Hematopoietic multipotent progenitor cell treated with erythropoietin and hydrocortisone succinate and interleukin-3 and kit ligand, for 6 days (in vitro differentiated cells): Measurements from ENCODE around the gene CRB2.

ENCODE experiments used
- DNase-seq: peaks from one replicate; pipeline ENCODE4 v3.0.0-alpha.2; 2015

Gene CRB2

DNA sequence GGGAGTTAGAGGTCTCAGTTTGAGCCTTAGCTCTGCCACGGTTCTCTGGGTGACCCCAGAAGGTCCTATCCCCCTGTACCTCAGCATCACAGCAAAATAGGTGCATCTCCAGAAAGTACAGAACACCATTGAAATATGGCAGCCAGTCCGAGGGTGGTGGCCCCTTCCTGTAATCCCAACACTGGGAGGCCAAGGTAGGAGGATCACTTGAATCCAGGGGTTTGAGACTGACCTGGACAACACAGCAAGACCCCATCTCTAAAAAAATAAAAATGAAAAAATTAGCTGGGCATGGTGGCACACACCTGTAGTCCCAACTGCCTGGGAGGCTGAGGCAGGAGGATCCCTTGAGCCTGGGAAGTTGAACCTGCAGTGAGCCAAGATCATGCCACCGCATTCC, 7.0 kb upstream of the CRB2 start:
- no peak for DNase-seq

DNA sequence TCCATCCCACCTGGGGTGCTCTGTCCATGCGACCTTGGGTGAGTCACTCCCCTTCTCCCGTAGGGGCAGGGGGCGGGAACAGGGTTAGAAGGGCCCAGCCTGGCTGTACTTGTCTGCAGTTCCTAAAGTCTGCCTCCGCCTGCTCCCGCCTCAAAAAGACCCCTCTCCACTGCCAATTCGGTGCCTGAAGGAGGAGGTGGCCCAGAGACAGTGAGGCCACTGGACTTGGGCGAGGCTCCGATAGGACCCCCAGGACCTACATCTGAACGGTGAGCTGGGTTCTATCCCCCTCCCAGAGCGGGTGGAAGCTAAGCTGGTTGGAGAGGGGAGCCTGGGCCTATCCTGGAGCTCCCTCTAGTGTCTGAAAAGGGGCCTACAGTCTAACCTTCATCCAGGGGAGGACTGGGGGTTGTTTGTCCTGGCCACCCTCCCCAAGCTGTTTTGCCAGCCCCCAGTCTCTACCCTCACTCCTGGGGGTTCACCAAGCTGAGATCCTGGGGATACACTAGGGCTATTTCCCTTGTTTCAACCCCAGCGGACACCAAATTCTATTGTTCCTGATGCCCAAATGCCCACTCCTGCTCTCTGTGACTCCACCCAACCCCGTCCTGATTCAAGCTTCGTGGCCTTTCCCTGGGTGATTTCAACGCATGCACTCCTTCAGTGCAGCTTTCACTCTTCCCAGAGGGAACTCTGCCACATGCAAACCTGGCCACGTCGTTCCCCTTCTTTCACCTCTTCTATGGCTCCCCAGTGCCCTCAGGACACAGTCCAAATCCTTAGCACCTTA, 6.1 kb upstream of the CRB2 start:
- DNase-seq, result peak; percentile 85

DNA sequence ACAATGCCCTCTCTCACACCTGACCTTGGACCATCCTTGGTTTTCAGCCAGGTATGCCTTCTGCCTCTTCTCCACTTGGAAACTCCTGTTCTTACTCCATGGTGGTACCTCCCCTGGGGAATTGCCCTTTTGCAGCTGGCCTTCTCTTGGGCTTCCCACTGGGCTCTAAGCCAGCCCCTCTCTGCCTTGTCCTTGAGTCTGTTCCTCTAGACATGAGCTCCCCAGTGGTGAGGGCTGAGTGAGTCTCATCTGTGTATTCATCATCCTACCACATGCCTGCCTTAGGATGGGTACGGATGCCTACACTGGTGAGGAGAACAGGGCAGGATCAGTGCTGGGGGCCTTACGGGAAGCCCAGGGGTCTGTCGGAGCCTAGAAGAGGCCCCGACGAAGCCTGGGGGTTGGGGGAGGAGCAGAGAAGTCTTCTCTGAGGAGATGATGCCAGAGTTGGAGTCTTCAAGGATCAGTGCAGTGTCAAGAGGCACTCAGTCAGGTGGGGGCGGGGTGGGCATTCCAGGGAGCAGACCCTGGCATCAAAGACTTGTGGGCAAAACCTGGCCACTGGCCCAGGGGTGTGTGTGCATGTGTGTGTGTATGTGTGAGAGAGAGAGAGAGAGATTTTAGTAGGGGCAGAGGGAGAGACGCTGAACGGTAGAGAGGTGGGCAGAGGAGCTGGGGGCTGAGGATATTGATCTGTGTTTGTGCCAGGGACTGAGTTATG, 5.2 kb upstream of the CRB2 start:
- no peak for DNase-seq

DNA sequence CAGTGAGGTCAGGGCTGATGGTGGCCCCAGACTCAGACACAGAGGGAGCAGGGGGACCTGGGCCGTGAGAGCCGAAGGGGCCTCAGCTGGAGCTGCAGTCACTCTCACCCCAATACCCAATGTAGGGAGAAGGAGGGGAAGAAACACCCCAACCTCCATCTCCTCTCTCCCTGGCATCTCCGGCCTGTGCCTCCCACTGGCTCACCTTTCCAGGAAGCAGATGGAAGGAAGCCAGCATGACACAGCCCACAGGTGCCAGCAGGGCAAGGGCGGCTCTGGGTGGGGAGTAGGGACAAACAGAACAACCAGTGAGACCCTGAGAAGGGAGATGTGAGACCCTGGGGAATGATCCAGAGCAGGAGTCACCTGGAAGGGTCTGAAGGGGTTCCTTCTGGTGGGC, 3.0 kb upstream of the CRB2 start:
- DNase-seq, result no peak

DNA sequence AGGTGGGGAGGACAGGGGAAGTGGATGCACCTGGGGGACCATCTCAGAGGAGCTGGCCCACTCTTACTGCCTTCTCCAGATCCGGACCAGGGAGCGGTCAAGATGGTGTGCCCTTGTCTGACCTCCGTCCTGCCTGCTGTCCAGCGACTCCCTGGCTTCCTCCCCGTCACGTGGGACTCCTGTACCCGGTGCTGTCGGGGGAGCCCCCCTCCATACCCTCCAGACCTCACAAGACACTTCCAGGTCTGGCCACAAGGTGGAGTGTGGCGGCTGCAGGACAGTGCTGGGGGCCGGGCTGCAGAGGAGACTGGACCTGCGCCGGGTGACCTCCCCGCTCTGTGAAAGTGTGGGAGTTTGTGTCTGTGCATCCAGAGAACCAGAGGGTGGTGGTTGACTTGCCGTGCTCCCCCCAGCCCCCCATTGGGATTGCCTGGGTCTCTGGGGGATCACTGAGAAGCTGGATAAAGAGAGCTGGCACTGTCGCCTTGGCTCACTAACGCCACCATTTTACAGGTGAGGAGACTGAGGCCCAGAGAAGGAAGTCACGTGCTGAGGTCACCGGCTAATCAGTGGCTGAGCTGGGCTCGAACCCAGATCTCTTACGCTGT, 1.9 kb upstream of the CRB2 start:
- peak; percentile 80 for DNase-seq

DNA sequence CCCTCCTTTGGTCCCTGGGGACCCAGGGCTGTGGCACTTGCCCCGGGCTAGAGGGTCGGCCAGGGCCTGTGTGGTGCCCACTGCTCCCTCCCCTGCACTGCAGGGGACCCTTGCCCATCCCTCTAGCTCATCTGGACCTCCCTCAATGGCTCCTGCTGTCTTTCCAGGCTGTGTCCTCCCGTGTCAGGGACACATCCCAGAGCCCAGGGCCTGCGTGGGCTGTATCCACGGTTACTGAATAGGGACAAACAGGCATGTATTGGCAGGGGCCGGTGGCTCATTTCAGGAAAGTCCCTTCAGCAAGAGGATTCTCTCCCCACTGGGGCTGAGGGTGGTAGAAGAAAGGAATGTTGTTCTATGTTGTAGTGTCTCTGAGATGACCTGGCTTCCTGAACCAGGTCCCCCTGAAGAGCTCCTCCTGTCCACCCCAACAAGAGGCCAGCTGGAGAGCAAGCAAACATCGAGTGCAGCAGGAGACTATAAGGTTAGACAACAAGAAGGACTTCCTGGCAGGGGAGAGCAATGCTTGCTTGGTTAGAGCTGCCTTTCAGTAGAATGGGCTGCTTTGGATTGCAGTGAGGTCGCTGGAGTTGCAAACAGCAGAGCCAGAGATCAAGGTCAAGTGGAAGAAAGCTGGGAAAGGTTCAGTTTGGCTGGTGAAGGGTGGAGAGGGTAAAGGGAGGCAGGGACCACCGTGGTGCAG, 1.0 kb upstream of the CRB2 start:
- DNase-seq, result no peak

DNA sequence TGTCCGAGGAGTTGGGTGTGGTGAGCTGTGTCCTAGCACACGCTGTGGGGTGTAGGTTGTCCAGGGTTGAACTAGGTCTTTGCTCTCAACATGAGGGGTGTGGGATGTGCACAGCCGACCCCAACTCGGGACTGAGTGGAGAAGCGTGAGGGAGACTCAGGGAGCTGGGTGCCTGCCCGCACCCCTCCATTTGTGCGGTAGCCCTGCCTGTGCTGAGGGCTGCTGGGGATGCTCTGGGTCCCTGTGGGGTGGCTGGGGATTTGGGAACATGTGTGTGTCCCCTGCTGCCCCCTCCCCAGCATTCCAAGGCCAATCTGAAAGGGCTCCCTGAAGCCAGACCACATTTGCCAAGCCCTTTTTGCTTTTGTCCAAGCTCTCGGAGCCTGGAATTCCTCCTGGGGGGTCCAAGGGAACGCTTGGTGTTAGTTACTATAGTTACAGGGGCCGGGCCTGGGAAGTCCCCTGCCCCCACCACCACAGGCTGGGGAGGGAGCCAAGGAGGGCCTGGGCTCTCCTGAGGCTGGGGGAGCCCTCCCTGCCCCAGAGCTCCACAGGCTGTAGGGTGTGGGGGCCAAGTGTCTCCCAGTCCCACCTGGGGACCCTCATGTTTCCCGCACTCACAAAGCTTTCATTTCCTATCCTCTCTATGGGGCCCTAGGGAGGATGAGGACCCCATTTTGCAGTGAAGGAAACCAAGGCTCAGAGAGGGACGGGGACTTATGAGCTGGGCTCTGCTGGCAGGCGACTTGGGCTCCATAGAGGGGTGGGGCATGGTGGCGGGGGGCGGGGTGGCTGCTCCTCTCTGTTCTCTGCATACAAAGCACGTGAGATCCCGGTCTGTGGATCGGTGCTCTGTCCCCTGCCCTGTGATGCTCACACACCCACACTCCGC, 1.1 kb downstream of the CRB2 start:
- no peak for DNase-seq

DNA sequence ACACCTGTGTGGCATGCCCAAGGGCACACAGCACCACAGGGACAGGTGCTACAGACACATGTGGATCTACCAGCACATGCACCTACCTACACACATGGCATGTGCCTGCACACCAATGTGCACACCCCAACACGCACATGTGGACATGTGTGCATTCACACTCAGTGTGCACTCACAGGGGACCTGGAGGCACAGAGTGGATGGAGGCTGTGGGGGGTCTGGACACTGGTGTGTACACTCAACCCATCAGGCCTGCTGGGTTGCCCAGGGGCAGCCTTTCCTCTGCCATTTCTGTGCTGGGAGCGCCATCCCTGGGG, 1.7 kb downstream of the CRB2 start:
- no peak for DNase-seq

DNA sequence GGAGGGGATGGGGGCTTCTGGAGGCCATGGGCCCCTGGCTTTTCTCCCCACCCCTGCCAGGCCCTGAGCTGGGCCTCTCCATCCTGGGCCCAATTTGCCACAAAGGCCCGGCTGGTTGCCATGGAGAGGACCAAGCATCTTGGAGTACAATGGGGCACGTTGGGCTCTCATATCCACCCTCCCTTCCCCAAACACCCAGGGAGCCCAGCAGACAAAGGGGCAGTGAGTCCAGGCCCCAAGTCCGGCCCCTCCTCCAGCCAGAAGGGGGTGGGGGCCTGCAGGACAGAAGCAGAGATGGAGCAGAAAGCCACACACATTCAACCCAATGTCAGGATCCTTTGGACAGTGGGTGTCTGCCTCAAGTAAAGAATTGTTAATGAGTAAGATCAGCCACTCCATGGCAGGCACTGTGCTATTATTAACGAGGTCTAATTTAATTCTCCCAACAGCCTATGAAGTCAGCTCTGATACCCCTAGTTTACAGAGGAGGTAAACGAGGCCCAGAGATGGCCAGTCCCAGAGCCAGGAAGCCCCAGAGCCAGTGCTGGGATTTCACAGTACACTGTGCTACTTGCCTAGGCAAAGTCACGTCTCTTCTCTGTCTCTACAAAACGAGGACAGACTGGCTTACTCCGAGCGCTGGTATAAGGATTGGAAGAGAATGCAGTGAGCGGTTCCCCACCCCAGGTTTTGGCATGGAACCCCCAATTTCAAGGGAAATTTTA, 2.3 kb downstream of the CRB2 start:
- DNase-seq, result no peak

DNA sequence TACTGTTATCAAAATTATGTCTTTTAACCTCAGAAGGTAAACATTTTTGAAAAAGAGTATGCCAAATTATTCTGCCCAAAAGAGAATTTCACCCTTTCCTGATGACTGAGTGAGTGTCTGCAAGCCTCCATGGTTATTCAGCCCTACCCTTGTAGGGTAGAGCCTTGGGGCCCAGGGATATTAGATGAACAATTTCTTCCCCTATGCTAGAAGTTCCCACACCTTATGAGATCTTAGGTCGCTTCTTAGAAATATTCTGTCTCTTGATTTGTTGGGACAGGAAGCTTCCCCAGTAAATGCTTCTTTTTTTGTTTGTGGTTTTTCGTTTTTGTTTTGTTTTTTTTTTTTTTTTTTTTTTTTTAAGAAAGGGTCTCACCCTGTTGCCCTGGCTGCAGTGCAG, 3.1 kb downstream of the CRB2 start:
- no peak for DNase-seq

DNA sequence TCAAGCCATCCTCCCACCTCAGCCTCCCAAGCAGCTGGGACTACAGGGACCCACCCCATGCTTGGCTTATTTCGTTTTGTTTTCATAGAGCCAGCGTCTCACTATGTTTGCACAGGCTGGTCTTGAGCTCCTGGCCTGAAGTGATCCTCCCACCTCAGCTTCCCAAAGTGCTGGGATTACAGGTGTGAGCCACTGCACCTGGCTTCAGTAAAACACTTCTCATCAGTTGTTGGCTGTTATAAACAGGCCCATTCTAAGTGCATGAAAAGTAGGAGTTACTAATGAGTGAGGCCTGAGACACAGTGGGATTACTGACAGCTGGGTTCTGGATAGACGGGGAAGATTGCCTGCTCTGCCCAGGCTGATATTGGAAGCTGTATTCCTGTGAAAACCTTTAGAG, 3.5 kb downstream of the CRB2 start:
- no peak for DNase-seq

DNA sequence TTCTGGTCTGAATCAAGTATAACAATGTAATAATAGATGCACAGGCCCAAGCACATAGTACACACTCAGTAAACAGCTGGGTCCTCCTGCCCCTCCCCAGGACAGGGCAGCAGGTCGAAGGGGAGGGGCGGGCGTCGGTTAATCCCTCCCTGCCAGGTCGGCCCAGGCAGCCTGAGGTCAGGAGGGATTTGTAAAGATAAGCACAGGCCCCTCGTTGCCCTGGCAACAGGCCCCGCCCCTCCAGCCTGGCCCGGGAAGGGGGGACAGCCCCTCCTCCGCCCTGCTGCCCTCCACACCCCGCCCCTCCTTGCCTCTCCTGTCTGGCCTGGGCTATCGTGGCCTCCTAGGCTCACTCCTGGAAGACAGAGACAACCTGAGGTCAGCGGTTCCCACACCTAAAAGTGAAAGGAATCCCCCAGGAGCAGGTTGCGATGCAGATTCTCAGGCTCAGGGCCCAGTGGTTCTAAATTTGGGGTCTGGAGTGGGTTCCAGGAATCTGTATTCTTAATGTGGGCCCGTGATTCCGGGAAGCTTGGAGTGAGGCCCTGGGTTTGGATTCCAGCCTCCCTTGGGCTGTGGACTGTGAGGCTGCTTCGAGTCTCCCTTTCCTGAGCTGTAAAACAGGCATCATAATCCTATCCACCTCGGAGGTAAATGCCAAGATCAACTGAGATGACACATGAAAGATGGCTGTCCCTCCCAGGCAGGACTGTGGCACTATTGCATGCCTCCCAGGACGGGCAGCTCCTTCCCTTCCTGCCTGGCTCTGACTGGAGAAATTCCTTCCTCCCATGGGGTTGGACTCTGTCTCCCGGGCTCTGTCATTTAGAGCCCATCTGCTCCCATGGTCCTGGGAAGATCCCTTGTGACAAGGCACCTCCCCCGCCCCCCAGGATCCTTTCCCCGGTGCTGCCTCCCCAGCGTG, 4.4 kb downstream of the CRB2 start:
- DNase-seq, result peak; percentile 97

DNA sequence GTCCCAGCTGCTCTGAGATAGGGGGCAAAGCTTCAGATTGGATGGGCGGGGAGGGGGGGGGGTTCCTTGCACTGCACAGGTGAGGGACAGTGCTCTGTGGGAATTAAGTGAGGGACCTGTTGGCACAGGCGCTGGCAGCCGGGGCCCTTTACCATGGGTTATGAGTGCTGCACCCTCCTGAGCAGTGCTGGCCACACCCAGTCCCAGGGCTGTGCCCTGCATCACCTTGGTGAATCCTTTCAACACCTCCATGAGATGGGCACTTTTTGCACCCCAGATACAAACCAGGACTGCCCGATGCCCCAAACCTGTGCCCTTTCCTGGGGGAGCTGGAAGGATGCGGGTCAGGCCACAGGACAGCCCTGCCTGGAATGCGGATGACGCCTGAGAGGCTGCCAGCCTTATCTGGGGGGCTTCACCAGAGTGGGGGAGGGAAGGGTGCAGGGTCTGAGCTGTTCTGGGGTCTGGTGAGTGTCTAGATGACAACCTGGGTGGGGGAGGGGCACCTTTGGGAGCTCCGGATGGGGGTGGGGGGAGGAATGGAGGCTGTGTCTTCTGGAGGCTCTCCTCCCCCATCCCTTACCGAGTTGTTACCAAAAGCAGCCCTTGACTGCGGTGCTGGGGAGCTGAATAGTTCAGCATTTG, 5.2 kb downstream of the CRB2 start:
- DNase-seq, result no peak

DNA sequence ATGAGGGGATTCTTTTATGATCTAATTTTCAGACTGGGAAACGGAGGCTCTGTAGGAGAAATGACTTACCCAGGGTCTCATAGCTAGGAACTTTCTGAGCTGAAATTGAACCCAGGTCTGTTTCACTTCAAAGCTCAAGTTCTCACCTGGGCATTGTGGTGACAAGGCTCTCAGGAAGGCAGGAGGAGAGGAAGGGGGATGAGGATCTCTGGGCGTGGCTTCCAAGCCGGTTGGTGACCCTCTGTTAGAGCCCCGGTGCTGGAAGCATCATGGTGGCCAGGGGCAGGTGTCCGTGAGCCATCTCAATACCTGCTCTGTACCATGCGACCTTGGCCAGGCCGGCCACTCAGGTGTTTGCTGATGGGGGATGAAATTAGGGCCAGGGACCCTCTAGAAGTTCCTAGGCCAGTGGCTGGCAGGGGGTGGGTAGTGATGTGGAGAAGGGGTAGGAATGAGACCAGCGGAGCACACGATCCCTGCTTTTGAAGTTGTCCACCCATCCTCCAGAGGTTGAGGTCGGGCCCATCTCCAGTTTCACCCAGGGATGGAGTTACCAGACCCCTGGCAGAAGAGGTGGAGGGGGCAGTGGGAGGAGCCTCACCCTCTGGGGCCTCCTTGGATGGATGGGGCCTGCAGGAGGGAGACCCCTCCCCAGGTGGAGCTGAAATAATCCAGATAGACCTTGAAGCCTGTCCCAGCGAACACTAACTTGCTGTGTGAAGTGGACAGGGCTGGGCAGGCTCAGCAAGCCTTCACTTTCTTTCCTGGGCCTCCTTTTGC, 5.9 kb downstream of the CRB2 start:
- DNase-seq, result no peak

DNA sequence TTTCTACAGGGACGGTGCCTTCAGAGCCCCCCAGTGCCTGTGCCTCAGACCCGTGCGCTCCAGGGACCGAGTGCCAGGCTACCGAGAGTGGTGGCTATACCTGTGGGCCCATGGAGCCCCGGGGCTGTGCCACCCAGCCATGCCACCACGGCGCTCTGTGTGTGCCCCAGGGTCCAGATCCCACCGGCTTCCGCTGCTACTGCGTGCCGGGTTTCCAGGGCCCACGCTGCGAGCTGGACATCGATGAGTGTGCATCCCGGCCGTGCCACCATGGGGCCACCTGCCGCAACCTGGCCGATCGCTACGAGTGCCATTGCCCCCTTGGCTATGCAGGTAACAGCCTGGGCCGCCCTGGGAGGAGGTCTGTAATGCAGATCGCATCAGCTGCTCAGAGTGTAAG, 6.9 kb downstream of the CRB2 start:
- DNase-seq, result no peak

DNA sequence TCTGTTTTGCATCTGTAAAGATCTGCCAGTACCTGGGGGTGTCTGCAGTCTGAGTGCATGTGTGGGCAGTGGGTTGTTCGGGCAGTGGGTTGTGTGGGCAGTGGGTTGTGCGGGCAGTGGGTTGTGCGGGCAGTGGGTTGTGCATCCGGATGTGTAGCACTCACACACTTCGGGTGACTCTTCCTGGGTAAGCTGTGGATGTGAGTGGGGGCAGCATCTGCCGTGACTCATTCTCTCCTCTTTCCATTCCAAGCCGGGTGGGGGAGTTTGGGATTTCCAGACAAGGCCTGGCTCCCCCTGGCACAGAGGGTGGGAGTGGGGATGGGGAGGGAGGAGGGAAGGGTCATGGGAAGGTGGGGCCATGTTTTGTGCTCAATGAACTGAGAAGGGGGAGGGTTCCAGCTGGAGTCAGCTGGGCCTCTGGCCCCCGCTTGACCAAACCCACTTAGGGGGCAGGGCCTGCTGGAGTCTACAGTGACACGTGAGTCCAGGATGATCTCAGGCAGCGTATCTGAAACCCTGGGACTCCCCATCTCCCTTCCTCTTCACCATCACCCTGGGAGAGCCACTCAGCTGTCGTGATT, 8.3 kb downstream of the CRB2 start:
- DNase-seq, result no peak

DNA sequence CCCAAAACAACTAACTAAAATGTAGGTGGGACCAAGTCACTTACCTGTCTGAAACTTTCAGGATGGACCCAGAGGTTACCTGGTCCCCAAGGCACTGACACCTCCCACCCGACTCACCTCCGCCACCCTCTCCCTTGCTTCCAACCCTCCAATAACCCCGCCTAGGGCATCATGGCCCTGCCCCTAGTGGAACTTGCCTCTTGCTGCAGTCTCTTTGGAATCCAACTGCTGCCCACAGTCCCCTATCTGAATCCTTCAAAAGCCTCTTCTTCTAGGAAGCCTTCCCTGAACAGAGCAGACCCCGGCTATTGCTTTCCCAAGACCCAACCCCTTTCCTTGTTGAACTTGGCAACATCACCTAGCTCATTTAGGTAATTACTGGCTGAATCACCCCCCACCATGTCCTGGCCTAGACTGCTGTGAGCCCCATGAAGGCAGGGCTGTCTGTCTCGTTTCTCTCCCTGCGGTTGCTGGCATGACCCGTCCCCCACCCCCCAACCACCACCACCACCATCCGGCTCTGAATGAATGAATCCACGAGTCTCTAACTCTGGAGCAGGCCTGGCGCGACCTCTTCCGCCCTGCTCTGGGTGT, 9.4 kb downstream of the CRB2 start:
- DNase-seq, result peak; percentile 70

DNA sequence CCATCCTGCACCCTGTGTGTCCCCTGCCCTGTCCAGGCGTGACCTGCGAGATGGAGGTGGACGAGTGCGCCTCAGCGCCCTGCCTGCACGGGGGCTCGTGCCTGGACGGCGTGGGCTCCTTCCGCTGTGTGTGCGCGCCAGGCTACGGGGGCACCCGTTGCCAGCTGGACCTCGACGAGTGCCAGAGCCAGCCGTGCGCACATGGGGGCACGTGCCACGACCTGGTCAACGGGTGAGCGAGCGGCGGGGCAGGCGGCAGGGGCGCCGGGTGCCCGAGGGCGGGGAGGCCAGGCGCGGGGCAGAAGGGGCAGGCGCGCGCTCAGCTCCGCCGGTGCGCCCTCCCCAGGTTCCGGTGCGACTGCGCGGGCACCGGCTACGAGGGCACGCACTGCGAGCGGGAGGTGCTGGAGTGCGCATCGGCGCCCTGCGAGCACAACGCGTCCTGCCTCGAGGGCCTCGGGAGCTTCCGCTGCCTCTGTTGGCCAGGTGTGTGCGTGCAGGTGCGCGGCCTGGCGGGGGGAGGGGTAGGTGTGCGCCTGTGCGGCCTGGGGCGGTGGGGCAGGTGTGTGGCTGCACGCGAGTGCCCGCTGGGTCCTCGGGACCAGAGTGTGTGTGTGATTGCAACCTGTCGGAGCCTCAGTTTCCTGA, 10.0 kb downstream of the CRB2 start:
- no peak for DNase-seq
